ENCODE data around the gene RANGRF. TPM values are rescaled to one million over a fixed set of nuclear protein-coding genes. Genes with fewer than 3 reads are reported as not detected.

RANGRF gene
- total and polyA plus RNA-seq, 4 donors, result 6.9 to 19.9 (median 8.9) TPM

- Histone ChIP-seq H3K9ac (ENCODE audit: low read depth in 1 of 2, low read length in 2 of 2) (no peak overlapping the region), H3K27me3 (ENCODE audit: control insufficient read depth in 4 of 4, insufficient read depth in 4 of 4, low read length in 3 of 4) (no peaks in the 10 kb centered on the region), H3K4me1 (ENCODE audit: control insufficient read depth in 4 of 4, insufficient read depth in 4 of 4, low read length in 3 of 4) (no peaks in the 10 kb centered on the region), H3K9me3 (ENCODE audit: control insufficient read depth in 4 of 4, low read length in 3 of 4) (no peaks in the 10 kb centered on the region), H3K36me3 (ENCODE audit: control insufficient read depth in 4 of 4, insufficient read depth in 3 of 4, low read depth in 1 of 4, low read length in 3 of 4) (peaks cover 3 to 28% (median 11%) of the 10 kb centered on the region in 4 donors), H3K27ac (ENCODE audit: low read depth in 1 of 2, low read length in 2 of 2) (no peak overlapping the region), H3K4me3 (ENCODE audit: low read depth in 1 of 3, low read length in 3 of 3) (no peak overlapping the region)
- TF ChIP-seq RAD21 (IDR thresholded peaks at IDR 0.05), result peak in 1 of 2 donors; percentile 4
- TF ChIP-seq HNF4G (IDR thresholded peaks at IDR 0.05), result no peak
- no peak for TF ChIP-seq SP1 (IDR thresholded peaks at IDR 0.05)
- TF ChIP-seq TAF1 (conservative IDR thresholded peaks at IDR 0.05), result no peak
- TF ChIP-seq ATF3 (IDR thresholded peaks at IDR 0.05), result no peak
- TF ChIP-seq GABPA (IDR thresholded peaks at IDR 0.05 in 1 of 2, conservative IDR thresholded peaks at IDR 0.05 in 1 of 2), result no peak
- TF ChIP-seq RXRA (IDR thresholded peaks at IDR 0.05), result no peak
- TF ChIP-seq, protein P1, sequence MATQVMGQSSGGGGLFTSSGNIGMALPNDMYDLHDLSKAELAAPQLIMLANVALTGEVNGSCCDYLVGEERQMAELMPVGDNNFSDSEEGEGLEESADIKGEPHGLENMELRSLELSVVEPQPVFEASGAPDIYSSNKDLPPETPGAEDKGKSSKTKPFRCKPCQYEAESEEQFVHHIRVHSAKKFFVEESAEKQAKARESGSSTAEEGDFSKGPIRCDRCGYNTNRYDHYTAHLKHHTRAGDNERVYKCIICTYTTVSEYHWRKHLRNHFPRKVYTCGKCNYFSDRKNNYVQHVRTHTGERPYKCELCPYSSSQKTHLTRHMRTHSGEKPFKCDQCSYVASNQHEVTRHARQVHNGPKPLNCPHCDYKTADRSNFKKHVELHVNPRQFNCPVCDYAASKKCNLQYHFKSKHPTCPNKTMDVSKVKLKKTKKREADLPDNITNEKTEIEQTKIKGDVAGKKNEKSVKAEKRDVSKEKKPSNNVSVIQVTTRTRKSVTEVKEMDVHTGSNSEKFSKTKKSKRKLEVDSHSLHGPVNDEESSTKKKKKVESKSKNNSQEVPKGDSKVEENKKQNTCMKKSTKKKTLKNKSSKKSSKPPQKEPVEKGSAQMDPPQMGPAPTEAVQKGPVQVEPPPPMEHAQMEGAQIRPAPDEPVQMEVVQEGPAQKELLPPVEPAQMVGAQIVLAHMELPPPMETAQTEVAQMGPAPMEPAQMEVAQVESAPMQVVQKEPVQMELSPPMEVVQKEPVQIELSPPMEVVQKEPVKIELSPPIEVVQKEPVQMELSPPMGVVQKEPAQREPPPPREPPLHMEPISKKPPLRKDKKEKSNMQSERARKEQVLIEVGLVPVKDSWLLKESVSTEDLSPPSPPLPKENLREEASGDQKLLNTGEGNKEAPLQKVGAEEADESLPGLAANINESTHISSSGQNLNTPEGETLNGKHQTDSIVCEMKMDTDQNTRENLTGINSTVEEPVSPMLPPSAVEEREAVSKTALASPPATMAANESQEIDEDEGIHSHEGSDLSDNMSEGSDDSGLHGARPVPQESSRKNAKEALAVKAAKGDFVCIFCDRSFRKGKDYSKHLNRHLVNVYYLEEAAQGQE (IDR thresholded peaks at IDR 0.05), result no peak
- no peak for TF ChIP-seq EGR1 (IDR thresholded peaks at IDR 0.05; ENCODE audit: low read depth in 2 of 2)
- DNase-seq (ENCODE audit: low spot score), result no peak
- 97% methylated on average over 9 of the region's 9 CpGs for WGBS
Observed at GRCh38 chr17:8255499-8255898, 33.0 kb upstream of the RANGRF start.

DNA sequence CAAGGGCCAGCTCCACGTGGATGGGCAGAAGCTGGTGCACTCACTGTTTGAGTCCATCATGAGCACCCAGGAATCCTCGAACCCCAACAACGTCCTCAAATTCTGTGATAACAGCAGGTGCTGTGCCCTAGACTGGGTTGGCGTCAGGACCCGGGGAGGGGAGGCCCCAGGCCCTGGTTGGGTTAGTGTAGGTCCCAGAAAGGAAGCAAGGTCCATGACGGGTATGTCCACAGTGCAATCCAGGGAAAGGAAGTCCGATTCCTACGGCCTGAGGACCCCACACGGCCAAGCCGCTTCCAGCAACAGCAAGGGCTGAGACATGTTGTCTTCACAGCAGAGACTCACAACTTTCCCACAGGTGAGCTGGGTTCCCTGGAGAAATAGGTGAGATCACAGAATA is 32.2 kb upstream of the RANGRF start:
- no peak overlapping the region for H3K27ac ChIP-seq (ENCODE audit: low read depth in 1 of 2, low read length in 2 of 2)

More for the DNA sequence above, 32.2 kb upstream of the RANGRF start:
- WGBS, result 96% methylated on average over 10 of the region's 10 CpGs
- Histone ChIP-seq H3K9me3 (ENCODE audit: control insufficient read depth in 4 of 4, low read length in 3 of 4) (no peaks in the 10 kb centered on the region), H3K9ac (ENCODE audit: low read depth in 1 of 2, low read length in 2 of 2) (no peak overlapping the region), H3K36me3 (ENCODE audit: control insufficient read depth in 4 of 4, insufficient read depth in 3 of 4, low read depth in 1 of 4, low read length in 3 of 4) (peaks cover 3 to 28% (median 13%) of the 10 kb centered on the region in 4 donors), H3K27me3 (ENCODE audit: control insufficient read depth in 4 of 4, insufficient read depth in 4 of 4, low read length in 3 of 4) (no peaks in the 10 kb centered on the region), H3K4me1 (ENCODE audit: control insufficient read depth in 4 of 4, insufficient read depth in 4 of 4, low read length in 3 of 4) (no peaks in the 10 kb centered on the region), H3K4me3 (ENCODE audit: low read depth in 1 of 3, low read length in 3 of 3) (no peak overlapping the region)
- TF ChIP-seq HNF4G (IDR thresholded peaks at IDR 0.05) (no peak), RAD21 (IDR thresholded peaks at IDR 0.05) (no peak), FOXA1 (IDR thresholded peaks at IDR 0.05) (no peak), MAX (IDR thresholded peaks at IDR 0.05) (no peak), YY1 (IDR thresholded peaks at IDR 0.05) (no peak), JUND (IDR thresholded peaks at IDR 0.05) (no peak), GABPA (IDR thresholded peaks at IDR 0.05 in 1 of 2, conservative IDR thresholded peaks at IDR 0.05 in 1 of 2) (no peak)
- TF ChIP-seq, protein P1 (IDR thresholded peaks at IDR 0.05), result no peak
- TF ChIP-seq, protein P2, sequence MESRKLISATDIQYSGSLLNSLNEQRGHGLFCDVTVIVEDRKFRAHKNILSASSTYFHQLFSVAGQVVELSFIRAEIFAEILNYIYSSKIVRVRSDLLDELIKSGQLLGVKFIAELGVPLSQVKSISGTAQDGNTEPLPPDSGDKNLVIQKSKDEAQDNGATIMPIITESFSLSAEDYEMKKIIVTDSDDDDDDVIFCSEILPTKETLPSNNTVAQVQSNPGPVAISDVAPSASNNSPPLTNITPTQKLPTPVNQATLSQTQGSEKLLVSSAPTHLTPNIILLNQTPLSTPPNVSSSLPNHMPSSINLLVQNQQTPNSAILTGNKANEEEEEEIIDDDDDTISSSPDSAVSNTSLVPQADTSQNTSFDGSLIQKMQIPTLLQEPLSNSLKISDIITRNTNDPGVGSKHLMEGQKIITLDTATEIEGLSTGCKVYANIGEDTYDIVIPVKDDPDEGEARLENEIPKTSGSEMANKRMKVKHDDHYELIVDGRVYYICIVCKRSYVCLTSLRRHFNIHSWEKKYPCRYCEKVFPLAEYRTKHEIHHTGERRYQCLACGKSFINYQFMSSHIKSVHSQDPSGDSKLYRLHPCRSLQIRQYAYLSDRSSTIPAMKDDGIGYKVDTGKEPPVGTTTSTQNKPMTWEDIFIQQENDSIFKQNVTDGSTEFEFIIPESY (IDR thresholded peaks at IDR 0.05), result no peak
- no peak for DNase-seq (ENCODE audit: low spot score)

Data from liver (tissue), 9 donors.